K562 (cell line): ENCODE measurements around the gene KRTAP4-16. TPM values are rescaled to one million over a fixed set of nuclear protein-coding genes. Genes with fewer than 3 reads are reported as not detected.

Source experiments
- ATAC-seq: fragments of 200-7000 bp; cut with Tn5 transposase; 3 replicates; pipeline ENCODE4 v1.9.1; 2020; ENCODE audit warnings: moderate library complexity
- BruUV-seq: library from RNA; stranded (reverse); fragments of 400-500 nt; replicated peaks from 2 replicates; lab custom pipeline; 2021; lab: Mats Ljungman, UMichigan
- CTCF ChIA-PET: fragments of 300-600 bp; formaldehyde crosslinking; extraction: SDS; loops from one replicate; lab custom pipeline; 2021; ENCODE audit warnings: low intra/inter-chr PET ratio; lab: Yijun Ruan, JAX
- POLR2A ChIA-PET: fragments of 300-600, 350-650 bp; sonication (Branson Sonifier 250); formaldehyde crosslinking; extraction: SDS; loops from one replicate; lab custom pipeline; 2021; ENCODE audit warnings: antibody characterized with exemption, inconsistent platforms; lab: Yijun Ruan, JAX
- DNase-seq, 4 experiments: peaks; one replicate each; pipeline versions ENCODE4 v3.0.0 to v3.0.0-alpha.2; 2011 to 2018; ENCODE audit warnings: low spot score in 3 of 4, mixed read lengths in 3 of 4; ENCODE audit errors: extremely low read depth in 1 of 4
- FAIRE-seq: peaks from 2 replicates; lab custom pipeline; 2011; peaks lifted over from hg19 to GRCh38; lab: Jason Lieb, UNC
- H2AFZ ChIP-seq: 2 replicates; pipeline ENCODE4 v1.6.0; 2011; ENCODE audit warnings: low read depth, low read length, control low read depth, inconsistent platforms
- H3K27ac ChIP-seq: fragments of 200-600 bp; 3 replicates; pipeline ENCODE4 v1.8.0; 2011; ENCODE audit warnings: low read depth, mild to moderate bottlenecking, control low read depth, inconsistent platforms, low read length, moderate library complexity, mixed read lengths; ENCODE audit errors: extremely low read depth
- H3K27me3 ChIP-seq, 2 experiments: fragments of 300-600 bp in 1 of 2; 2 replicates in 1 of 2; 3 replicates in 1 of 2; pipeline versions ENCODE4 v1.6.0 to v1.8.0; 2011; ENCODE audit warnings: inconsistent platforms in 2 of 2, low read length in 2 of 2, mild to moderate bottlenecking in 1 of 2, mixed read lengths in 1 of 2, moderate library complexity in 1 of 2; ENCODE audit not compliant: control insufficient read depth in 2 of 2, insufficient read depth in 2 of 2
- H3K36me3 ChIP-seq: fragments of 300-600 bp; 3 replicates; pipeline ENCODE4 v1.8.0; 2011; ENCODE audit warnings: mild to moderate bottlenecking, low read length, inconsistent platforms; ENCODE audit not compliant: control insufficient read depth, insufficient read depth
- H3K4me1 ChIP-seq, 2 experiments: fragments of 200-600 bp in 1 of 2; replicated peaks in 1 of 2; 2 replicates in 1 of 2; 3 replicates in 1 of 2; pipeline versions ENCODE4 v1.5.1 to v1.8.0; 2011; ENCODE audit warnings: inconsistent platforms in 2 of 2, low read length in 2 of 2, mild to moderate bottlenecking in 1 of 2, mixed read lengths in 1 of 2, moderate library complexity in 1 of 2; ENCODE audit not compliant: control insufficient read depth in 2 of 2, insufficient read depth in 2 of 2
- H3K4me2 ChIP-seq: 2 replicates; pipeline ENCODE4 v1.6.1; 2011; ENCODE audit warnings: low read length, control low read depth, inconsistent platforms, mixed read lengths; ENCODE audit not compliant: insufficient read depth
- H3K4me3 ChIP-seq: fragments of 200-600 bp; sonication (generic), shearing (Covaris generic); 2 replicates; pipeline ENCODE4 v1.5.1; 2016; ENCODE audit warnings: control low read depth, inconsistent platforms
- H3K79me2 ChIP-seq: fragments of 200-600 bp; 3 replicates; pipeline ENCODE4 v1.8.0; 2011; ENCODE audit warnings: low read length, inconsistent platforms; ENCODE audit not compliant: control insufficient read depth, insufficient read depth
- H3K9ac ChIP-seq, 2 experiments: 2 replicates each; pipeline versions ENCODE4 v1.6.0 to v1.6.1; 2011; ENCODE audit warnings: low read depth in 2 of 2, low read length in 2 of 2, control low read depth in 1 of 2, inconsistent platforms in 1 of 2, mild to moderate bottlenecking in 1 of 2, mixed read lengths in 1 of 2; ENCODE audit not compliant: insufficient read depth in 1 of 2
- H3K9me1 ChIP-seq: one replicate; pipeline ENCODE4 v1.6.0; 2011; ENCODE audit warnings: inconsistent platforms, mild to moderate bottlenecking, low read length, moderate library complexity; ENCODE audit not compliant: control insufficient read depth, insufficient read depth
- H3K9me3 ChIP-seq: replicated peaks from 2 replicates; pipeline ENCODE4 v1.5.1; 2011; ENCODE audit warnings: low read depth, low read length, inconsistent platforms; ENCODE audit not compliant: control insufficient read depth, insufficient read depth
- H4K20me1 ChIP-seq: replicated peaks from 2 replicates; pipeline ENCODE4 v1.6.1; 2011; ENCODE audit warnings: low read length, inconsistent platforms, mixed read lengths; ENCODE audit not compliant: control insufficient read depth, insufficient read depth
- ARNT ChIP-seq, 2 experiments: fragments of 450-650 bp; IDR thresholded peaks; 2 replicates each; pipeline ENCODE4 v1.6.1; 2016; ENCODE audit warnings: mild to moderate bottlenecking in 1 of 2
- BCL6 ChIP-seq: fragments of 250-450 bp; sonication (Bioruptor Pico); IDR thresholded peaks from 2 replicates; pipeline ENCODE4 v1.4.0; 2020
- BCLAF1 ChIP-seq, 2 experiments: fragments of 450-650 bp in 1 of 2; IDR thresholded peaks; 2 replicates each; pipeline ENCODE4 v1.6.1; 2011 to 2017; ENCODE audit warnings: low read depth in 2 of 2, antibody characterized with exemption in 1 of 2, borderline replicate concordance in 1 of 2, low read length in 1 of 2, mild to moderate bottlenecking in 1 of 2, mixed read lengths in 1 of 2; ENCODE audit not compliant: control insufficient read depth in 1 of 2
- CEBPB ChIP-seq: fragments of 450-650 bp; IDR thresholded peaks from 2 replicates; pipeline ENCODE4 v1.6.1; 2016; ENCODE audit warnings: missing genetic modification characterization, missing compliant biosample characterization
- GATAD2B ChIP-seq: fragments of 450-650 bp; IDR thresholded peaks from 2 replicates; pipeline ENCODE4 v1.6.1; 2017; ENCODE audit warnings: mild to moderate bottlenecking, borderline replicate concordance
- ILF3 ChIP-seq: fragments of 450-650 bp; IDR thresholded peaks from 2 replicates; pipeline ENCODE4 v1.6.1; 2018; ENCODE audit warnings: antibody characterized with exemption, mild to moderate bottlenecking, moderate library complexity, borderline replicate concordance
- NCOA6 ChIP-seq: fragments of 450-650 bp; IDR thresholded peaks from 2 replicates; pipeline ENCODE4 v1.6.1; 2017; ENCODE audit warnings: mild to moderate bottlenecking
- NFIX ChIP-seq: fragments of 250-450 bp; sonication (Bioruptor Pico); IDR thresholded peaks from 2 replicates; pipeline ENCODE4 v1.4.0; 2020; ENCODE audit warnings: low read depth, mild to moderate bottlenecking, moderate library complexity
- PHTF2 ChIP-seq: fragments of 250-450 bp; sonication (Bioruptor Pico); IDR thresholded peaks from 2 replicates; pipeline ENCODE4 v1.5.0; 2021; ENCODE audit warnings: mild to moderate bottlenecking
- PKNOX1 ChIP-seq: fragments of 450-650 bp; IDR thresholded peaks from 2 replicates; pipeline ENCODE4 v1.6.1; 2016
- STAT5B ChIP-seq: fragments of 250-450 bp; sonication (Bioruptor Pico); IDR thresholded peaks from 2 replicates; pipeline ENCODE4 v1.8.0; 2021; ENCODE audit warnings: mild to moderate bottlenecking, inconsistent platforms
- TAL1 ChIP-seq: fragments of 450-650 bp; IDR thresholded peaks from 2 replicates; pipeline ENCODE4 v1.6.1; 2016; ENCODE audit warnings: mild to moderate bottlenecking
- TCF3 ChIP-seq: sonication (generic); formaldehyde crosslinking; IDR thresholded peaks from 2 replicates; pipeline ENCODE4 v1.4.0; 2020; ENCODE audit warnings: mild to moderate bottlenecking, missing genetic modification reagents
- ZKSCAN1 ChIP-seq: fragments of 150-350 bp; IDR thresholded peaks from 2 replicates; pipeline ENCODE4 v1.6.1; 2016; ENCODE audit warnings: low read depth, low read length
- ZNF239 ChIP-seq: fragments of 250-450 bp; sonication (Bioruptor Pico); IDR thresholded peaks from 2 replicates; pipeline ENCODE4 v1.4.0; 2020; ENCODE audit warnings: mild to moderate bottlenecking
- ZNF699 ChIP-seq: fragments of 250-450 bp; sonication (Bioruptor Pico); IDR thresholded peaks from 2 replicates; pipeline ENCODE4 v1.8.0; 2021; ENCODE audit warnings: mild to moderate bottlenecking, moderate library complexity; ENCODE audit not compliant: insufficient replicate concordance
- WGBS: fragments of 100-300 bp; shearing (Covaris generic); methylation state at CpG from one replicate; pipeline ENCODE4 v1.1.6; 2016; ENCODE audit warnings: low coverage, mixed read lengths; ENCODE audit not compliant: insufficient coverage; ENCODE audit errors: missing lambda C conversion rate; 5-methylcytosine and 5-hydroxymethylcytosine counted together
- in situ Hi-C: fragments of 300-500 bp; cut with MboI; formaldehyde crosslinking; loops from 4 replicates; pipeline ENCODE4 v1.15.0; 2018; ENCODE audit warnings: inconsistent platforms, mixed read lengths
- intact Hi-C: fragments of 100-400 bp; cut with micrococcal nuclease; formaldehyde crosslinking; loops from 2 replicates; pipeline ENCODE4 v1.14.2; 2022
- polyA plus RNA-seq, 8 experiments: library from polyadenylated mRNA; depleted of rRNA in 4 of 8; stranded (reverse) in 5 of 8; unstranded in 3 of 8; fragments of >200 nt; fragmentation: Nextera tagmentation in 2 of 8; fragmentation: Illumina TruSeq in 1 of 8; extraction: Ambion mirVana in 2 of 8; extraction: Trizol in 1 of 8; gene quantifications; 2 replicates each; pipeline versions ENCODE4 v1.2.1 to v1.2.3, GENCODE V29; 2011 to 2014; ENCODE audit warnings: inconsistent platforms in 1 of 8, missing spikeins in 1 of 8
- total RNA-seq, 7 experiments: library from RNA; depleted of rRNA in 6 of 7; stranded (reverse); fragments of >200 nt in 6 of 7; fragmentation: Illumina TruSeq in 2 of 7; extraction: Trizol in 2 of 7; gene quantifications; 2 replicates each; pipeline versions ENCODE4 v1.2.1 to v1.2.3, GENCODE V29; 2011 to 2021; ENCODE audit warnings: low replicate concordance in 1 of 7

Gene KRTAP4-16
- total and polyA plus RNA-seq, 9 of the 15 experiments (the other 6 are each of a cell fraction or from before 2014, with no cell fraction given), result not detected

- Histone ChIP-seq H3K4me1 (peaks cover 0 to 5% of the 10 kb centered on the region in 2 experiments; a peak in 2 of 5 replicates), H3K9me3 (no peaks in the 10 kb centered on the region), H2AFZ (no peak overlapping the region), H3K9ac (no peak overlapping the region), H3K4me3 (no peak overlapping the region), H3K27me3 (peaks cover 0 to 4% of the 10 kb centered on the region in 2 experiments; a peak in 3 of 5 replicates), H3K9me1 (no peaks in the 10 kb centered on the region), H3K36me3 (no peaks in the 10 kb centered on the region), H4K20me1 (no peaks in the 10 kb centered on the region; the same call in 1 of the 2 replicates), H3K79me2 (no peaks in the 10 kb centered on the region), H3K4me2 (no peak overlapping the region), H3K27ac (no peak overlapping the region)
- WGBS, result 0% methylated on average over 1 of the region's 1 CpG
- DNase-seq (no peak), FAIRE-seq (no peak), ATAC-seq (no peak)
- ChIA-PET CTCF (no interaction called here), POLR2A (interaction anchor here (0.7 kb wide), 1 partner anchor 592 kb away, joined by 3 read pairs; no protein-coding TSS in a partner anchor)
- intact Hi-C loops, result no loop called here
- no TSS peak for BruUV-seq
- in situ Hi-C loops, result no loop called here
- TF ChIP-seq BCL6 (CRISPR knock-in tag), result no peak
- TF ChIP-seq PHTF2 (CRISPR knock-in tag), result no peak
- TF ChIP-seq ARNT (IDR thresholded peaks at IDR 0.05), result no peak
- TF ChIP-seq PKNOX1, result no peak
- TF ChIP-seq NFIX (CRISPR knock-in tag), result no peak
- TF ChIP-seq CEBPB, result no peak
- no peak for TF ChIP-seq ZKSCAN1
- TF ChIP-seq NCOA6, result no peak
- no peak for TF ChIP-seq ZNF239 (CRISPR knock-in tag)
- TF ChIP-seq ZNF699 (CRISPR knock-in tag), result no peak
- no peak for TF ChIP-seq BCLAF1 (IDR thresholded peaks at IDR 0.05; ENCODE audit: borderline replicate concordance in 1 of 2, control insufficient read depth in 1 of 2, low read depth in 2 of 2, low read length in 1 of 2)
- no peak for TF ChIP-seq ILF3
- TF ChIP-seq GATAD2B, result no peak
- TF ChIP-seq TAL1, result no peak
- no peak for TF ChIP-seq TCF3 (CRISPR knock-in tag)
- TF ChIP-seq STAT5B (CRISPR knock-in tag), result no peak
Measured at GRCh38 chr17:41061964-41062363, 40.0 kb downstream of the KRTAP4-16 start.
